Fibroblast of peridontal ligament (primary cell): ENCODE data around the gene OR13J1.

Experiments used
- DNase-seq: peaks from one replicate; pipeline ENCODE4 v3.0.0-alpha.2; 2010; ENCODE audit errors: extremely low read depth

The OR13J1 gene

DNA sequence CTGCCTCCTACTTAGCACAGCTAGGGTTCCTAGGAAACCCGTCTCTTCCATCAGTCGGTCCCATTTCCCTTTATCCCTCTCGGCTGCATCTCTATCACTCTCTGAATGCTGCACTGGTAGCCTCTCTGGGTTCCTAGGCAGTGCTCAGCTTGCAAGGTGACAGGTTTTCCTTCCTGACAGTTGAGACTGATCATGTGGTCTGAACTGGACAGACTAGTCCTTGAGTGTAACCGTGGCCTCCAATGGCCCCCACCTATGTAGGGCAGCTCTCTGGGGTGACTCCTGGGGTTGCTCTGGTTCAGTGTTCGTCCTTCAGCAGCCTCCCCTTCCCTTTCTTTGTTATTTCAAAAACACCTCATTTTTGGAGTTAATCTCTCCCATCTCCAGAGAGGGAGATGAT, 37.4 kb downstream of the OR13J1 start:
- DNase-seq: no peak

DNA sequence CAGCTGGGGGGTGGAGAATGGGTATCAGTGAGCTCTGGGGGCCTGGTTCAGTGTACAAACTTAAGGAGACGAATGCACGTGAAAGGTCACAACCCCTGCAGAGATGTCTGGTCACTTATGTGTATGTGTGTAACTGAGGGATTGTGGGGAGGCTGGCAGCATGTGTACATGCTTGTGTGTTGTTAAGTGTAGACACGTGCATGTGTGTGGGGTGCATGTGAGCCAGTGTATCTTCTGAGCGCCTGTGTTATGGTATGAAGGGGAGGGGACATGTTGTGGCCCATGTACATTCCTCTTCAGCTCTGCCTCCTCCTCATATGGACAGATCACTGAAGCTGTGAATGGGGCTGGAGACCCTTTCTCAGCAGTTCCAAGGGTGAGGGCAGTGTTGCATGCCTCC, 39.2 kb downstream of the OR13J1 start:
- DNase-seq: no peak

DNA sequence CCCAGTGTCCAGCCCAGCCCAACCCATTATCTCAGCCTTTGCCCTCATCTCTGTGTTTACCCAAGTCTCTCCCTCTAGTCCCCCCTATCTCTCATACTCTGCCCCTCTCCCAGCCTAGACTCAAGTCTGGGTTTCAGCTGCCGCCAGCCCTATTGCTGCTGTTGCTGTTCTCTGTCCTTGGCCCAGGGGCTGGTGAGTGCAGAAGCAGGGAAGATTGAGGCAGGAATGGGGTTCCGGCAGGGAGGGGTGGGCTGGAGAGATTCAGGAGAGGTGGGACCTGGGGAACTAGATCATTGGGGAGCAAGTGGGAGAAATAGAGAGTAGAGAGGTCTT, 40.5 kb downstream of the OR13J1 start:
- DNase-seq: no peak

DNA sequence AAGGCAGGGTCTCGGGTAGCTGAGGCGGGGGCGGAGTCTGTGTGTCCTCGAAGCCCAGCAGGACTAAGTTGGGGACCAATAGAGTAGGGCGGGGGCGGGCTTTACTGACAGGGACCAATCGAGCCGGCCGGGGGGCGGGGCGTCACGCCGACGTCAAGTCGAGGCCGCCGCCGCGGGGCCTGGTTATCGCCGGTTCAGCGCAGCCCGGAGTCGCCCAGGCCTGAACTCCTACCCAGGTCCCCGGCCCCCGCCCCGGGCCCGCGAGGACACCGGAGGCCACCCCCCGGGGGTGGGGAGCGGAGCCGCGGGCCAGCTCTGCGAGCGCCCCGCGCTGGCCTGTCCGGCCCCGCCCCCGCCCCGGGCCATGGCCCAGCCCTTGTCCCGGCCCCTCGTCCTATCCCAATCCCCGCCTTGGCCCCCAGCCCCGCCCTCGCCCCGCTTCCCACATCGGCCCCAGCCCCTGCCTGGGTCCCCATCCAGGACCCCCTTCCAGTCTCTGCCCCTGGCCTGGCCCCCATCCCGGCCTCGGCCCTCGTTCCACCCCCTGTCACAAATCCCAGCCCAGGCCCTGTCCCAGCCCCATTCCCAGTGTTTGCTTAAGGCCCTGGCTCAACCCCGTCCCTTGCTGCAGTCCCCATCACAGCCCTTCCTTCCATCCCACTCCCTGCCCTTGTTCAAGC, 41.0 kb downstream of the OR13J1 start, which contains the start of gene TMEM8B:
TSS of gene TMEM8B (plus strand) at position 145 of the 680 bp plus-strand sequence. CDS start at position 365, 220 bp downstream.
- peak; percentile 85 for DNase-seq

DNA sequence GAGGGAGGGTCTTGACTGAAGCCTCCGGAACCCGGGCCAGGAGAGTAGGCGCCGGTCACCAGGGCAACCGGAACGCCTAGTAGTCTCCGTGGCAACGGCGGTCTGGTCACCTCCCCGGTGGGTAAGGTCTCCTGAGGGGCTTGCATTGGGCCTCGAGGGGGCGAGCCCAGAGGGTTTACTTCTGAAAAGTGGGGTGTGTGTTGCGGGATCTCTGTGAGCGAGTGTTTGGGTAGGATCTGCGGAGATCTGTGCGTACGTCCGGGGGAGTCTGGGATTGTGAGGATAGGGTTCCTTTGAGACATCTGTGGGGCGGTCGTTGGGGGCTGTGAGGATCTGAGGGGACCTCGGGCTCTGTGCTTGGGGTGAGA, 41.5 kb downstream of the OR13J1 start, which contains the start of gene FAM221B:
TSS of gene FAM221B (minus strand) at position 17 of the 368 bp plus-strand sequence. CDS start 2,571 bp downstream, outside the sequence.
- no peak for DNase-seq

DNA sequence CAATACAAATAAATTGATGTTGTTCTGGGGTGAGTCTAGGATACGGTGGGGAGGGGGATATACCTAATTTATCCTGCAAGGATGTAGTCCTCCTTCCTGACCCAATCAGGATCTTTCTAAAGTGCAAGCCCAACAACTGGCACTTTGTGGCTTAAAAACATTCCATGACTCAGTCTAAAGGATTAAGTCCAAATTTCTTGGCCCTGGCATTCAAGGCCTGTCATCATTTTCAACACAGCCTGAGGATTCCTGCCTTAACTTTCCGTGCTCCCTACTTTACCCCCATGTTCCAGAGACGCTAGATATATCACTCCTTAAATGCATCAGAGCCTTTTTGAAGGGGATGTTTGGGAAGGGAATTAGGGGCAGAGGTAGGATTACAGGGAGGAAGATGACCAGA, 42.7 kb downstream of the OR13J1 start:
- DNase-seq: peak; percentile 78

DNA sequence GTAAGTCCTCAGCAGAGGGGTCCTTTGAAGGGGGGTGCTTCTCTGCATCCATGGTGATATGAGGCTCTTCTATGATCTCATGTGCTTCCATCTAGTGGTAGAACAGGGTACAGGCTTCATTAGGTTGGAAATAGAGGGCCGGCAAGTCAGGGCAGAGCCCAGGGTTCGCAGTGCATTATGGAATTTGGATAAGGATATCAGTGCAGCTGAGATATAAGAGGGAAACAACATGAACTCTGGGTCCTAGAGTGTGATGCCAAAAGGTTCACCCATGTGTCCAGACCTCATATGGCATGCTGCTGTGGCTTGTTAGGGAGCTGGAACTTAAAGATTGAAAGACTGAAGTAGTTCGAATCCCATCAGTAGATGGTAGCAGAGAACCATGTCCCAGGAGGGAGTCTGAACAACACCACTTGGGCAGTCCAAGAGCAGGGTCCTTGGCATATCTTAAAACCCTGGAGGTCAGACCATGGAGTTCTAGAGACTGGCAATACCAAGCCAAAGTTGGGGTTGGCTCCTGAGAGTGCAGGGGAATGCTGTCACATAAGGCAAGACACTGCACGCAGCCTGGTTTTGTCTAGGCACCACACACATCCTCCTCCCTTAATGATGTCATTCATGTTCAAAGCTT, 44.0 kb downstream of the OR13J1 start:
- DNase-seq: peak; percentile 80

DNA sequence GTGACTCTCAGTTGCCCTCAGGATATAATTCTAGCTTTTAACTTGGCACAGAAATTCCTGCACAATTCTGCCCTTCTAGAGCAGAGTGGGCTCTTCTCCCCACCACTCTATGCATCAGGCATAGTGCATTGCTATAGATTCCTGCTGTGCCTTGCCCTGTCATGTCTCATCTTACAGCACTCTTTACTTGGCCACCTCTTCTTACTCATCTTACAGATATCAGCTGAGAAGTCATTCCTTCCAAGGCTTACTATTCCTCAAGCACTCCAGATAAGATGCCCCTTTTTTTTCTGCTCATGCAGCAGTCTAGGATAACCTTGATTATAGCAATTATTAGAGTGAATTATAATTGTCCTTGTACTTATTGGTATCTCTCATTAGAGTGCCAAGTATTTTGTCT, 47.3 kb downstream of the OR13J1 start:
- DNase-seq: no peak

DNA sequence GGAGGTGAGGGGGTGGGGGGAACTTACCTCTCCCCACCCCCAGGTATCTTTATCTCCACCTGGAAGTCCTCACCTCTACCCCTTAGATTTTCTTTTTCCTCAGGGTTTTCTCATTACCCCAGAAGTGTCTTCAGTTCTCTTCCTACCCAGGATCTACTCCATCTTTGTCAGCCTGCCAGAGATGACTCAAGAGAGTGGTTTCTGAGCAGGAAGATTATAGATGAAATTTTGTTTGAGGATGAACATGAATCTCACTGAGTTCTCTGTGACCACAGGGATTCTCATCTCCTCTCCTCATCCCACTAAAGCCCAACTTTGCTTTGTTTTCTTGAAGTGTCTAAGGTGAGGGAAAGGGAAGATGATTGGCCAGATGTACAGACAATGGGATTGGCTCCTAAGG, 50.1 kb downstream of the OR13J1 start:
- DNase-seq: peak; percentile 81
